Endothelial cell (in vitro differentiated cells): ENCODE results near the gene SUOX. TPM values are rescaled to one million over a fixed set of nuclear protein-coding genes. Genes with fewer than 3 reads are reported as not detected.
"Not testable (repeated sequence)": the region's sequence is repeated elsewhere in the genome, so short reads cannot be mapped to it uniquely, and the experiment has no call there.

Experiments
- DNase-seq: peaks from one replicate; pipeline ENCODE4 v3.0.0; 2021; ENCODE audit warnings: low spot score
- H3K27ac Mint-ChIP-seq: one replicate; pipeline ENCODE4 v1.8.0; 2021; ENCODE audit warnings: mixed read lengths, inconsistent platforms; ENCODE audit not compliant: unreplicated experiment
- H3K27me3 Mint-ChIP-seq: one replicate; pipeline ENCODE4 v1.8.0; 2021; ENCODE audit warnings: mild to moderate bottlenecking, moderate library complexity, mixed read lengths, inconsistent platforms; ENCODE audit not compliant: unreplicated experiment
- H3K36me3 Mint-ChIP-seq: one replicate; pipeline ENCODE4 v1.8.0; 2021; ENCODE audit warnings: mild to moderate bottlenecking, low read depth, mixed read lengths, inconsistent platforms; ENCODE audit not compliant: unreplicated experiment
- H3K4me1 Mint-ChIP-seq: one replicate; pipeline ENCODE4 v1.8.0; 2021; ENCODE audit warnings: mild to moderate bottlenecking, mixed read lengths, inconsistent platforms; ENCODE audit not compliant: unreplicated experiment
- H3K4me3 Mint-ChIP-seq: one replicate; pipeline ENCODE4 v1.8.0; 2021; ENCODE audit warnings: mild to moderate bottlenecking, mixed read lengths, inconsistent platforms; ENCODE audit not compliant: unreplicated experiment
- H3K9me3 Mint-ChIP-seq: one replicate; pipeline ENCODE4 v1.8.0; 2021; ENCODE audit warnings: mixed read lengths, inconsistent platforms; ENCODE audit not compliant: unreplicated experiment
- total RNA-seq: library from RNA; stranded (reverse); fragmentation: NEBNext Ultra II Directional; extraction: Animal tissue kit (Norgen Biotek cat#: 25700); gene quantifications from one replicate; pipeline ENCODE4 v1.2.1, GENCODE V29; 2021; ENCODE audit not compliant: unreplicated experiment
- TF ChIP-seq, protein P1 (sequence below): fragments of 200-600 bp; sonication (generic); IDR thresholded peaks from one replicate; pipeline ENCODE4 v1.5.0; 2021; ENCODE audit warnings: antibody characterized with exemption; ENCODE audit not compliant: unreplicated experiment

SUOX gene
- total RNA-seq, 1 donor from 2014 or later = 31.6 TPM

GRCh38 chr12:55973599-55974307 lies 23.3 kb upstream of the SUOX start, which contains the start of gene RAB5B:
RAB5B (plus strand) TSS chr12:55974078; CDS start chr12:55986961, 12,883 bp downstream.
- peaks cover 4% of the 10 kb centered on the region for H3K27me3 Mint-ChIP-seq
- TF ChIP-seq, protein P1, sequence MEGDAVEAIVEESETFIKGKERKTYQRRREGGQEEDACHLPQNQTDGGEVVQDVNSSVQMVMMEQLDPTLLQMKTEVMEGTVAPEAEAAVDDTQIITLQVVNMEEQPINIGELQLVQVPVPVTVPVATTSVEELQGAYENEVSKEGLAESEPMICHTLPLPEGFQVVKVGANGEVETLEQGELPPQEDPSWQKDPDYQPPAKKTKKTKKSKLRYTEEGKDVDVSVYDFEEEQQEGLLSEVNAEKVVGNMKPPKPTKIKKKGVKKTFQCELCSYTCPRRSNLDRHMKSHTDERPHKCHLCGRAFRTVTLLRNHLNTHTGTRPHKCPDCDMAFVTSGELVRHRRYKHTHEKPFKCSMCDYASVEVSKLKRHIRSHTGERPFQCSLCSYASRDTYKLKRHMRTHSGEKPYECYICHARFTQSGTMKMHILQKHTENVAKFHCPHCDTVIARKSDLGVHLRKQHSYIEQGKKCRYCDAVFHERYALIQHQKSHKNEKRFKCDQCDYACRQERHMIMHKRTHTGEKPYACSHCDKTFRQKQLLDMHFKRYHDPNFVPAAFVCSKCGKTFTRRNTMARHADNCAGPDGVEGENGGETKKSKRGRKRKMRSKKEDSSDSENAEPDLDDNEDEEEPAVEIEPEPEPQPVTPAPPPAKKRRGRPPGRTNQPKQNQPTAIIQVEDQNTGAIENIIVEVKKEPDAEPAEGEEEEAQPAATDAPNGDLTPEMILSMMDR = peak; percentile 74
- peak; percentile 91 for DNase-seq
- no peak within 1 kb of the TSS for H3K4me3 Mint-ChIP-seq
- H3K36me3 Mint-ChIP-seq = peaks cover 22% of the 10 kb centered on the region
- H3K4me1 Mint-ChIP-seq = peaks cover 10% of the 10 kb centered on the region
- H3K27ac Mint-ChIP-seq = no peak within 1 kb of the TSS
- no peaks in the 10 kb centered on the region for H3K9me3 Mint-ChIP-seq

GRCh38 chr12:55974308-55974730 lies 22.8 kb upstream of the SUOX start:
- Mint-ChIP-seq H3K27ac (no peak overlapping the region), H3K27me3 (peaks cover 4% of the 10 kb centered on the region), H3K9me3 (no peaks in the 10 kb centered on the region), H3K4me3 (no peak overlapping the region), H3K4me1 (peaks cover 14% of the 10 kb centered on the region), H3K36me3 (peaks cover 23% of the 10 kb centered on the region)
- DNase-seq = peak; percentile 39
- TF ChIP-seq, protein P1 = no peak

DNA sequence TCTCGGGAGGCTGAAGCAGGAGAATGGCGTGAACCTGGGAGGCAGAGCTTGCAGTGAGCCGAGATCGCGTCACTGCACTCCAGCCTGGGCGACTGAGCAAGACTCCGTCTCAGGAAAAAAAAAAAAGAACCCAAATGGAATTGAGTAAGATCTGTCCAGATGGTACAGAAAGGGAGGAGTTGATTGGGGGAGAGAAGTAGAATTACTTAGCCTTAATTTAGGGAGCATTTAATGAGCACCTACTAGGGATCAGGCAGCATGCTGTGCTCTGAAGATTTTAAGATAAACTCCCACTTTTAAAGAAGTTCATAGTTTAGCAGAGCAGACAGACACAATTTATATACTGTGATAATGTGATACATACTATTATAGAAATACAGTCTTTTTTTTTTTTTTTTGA lies 18.7 kb upstream of the SUOX start:
- Mint-ChIP-seq H3K27ac (peak overlapping the region; percentile 38), H3K27me3 (peaks cover 4% of the 10 kb centered on the region), H3K4me1 (peaks cover 21% of the 10 kb centered on the region), H3K9me3 (no peaks in the 10 kb centered on the region), H3K4me3 (peak overlapping the region; percentile 33), H3K36me3 (peaks cover 31% of the 10 kb centered on the region)
- TF ChIP-seq, protein P1 = no peak
- DNase-seq = no peak

- no peak for DNase-seq
- H3K9me3 Mint-ChIP-seq = no peaks in the 10 kb centered on the region
- peaks cover 21% of the 10 kb centered on the region for H3K4me1 Mint-ChIP-seq
- H3K36me3 Mint-ChIP-seq = peaks cover 31% of the 10 kb centered on the region
- H3K4me3 Mint-ChIP-seq = peak overlapping the region; percentile 44
- peaks cover 4% of the 10 kb centered on the region for H3K27me3 Mint-ChIP-seq
- TF ChIP-seq, protein P1 = no peak
- H3K27ac Mint-ChIP-seq = no peak overlapping the region
Observed at GRCh38 chr12:55979069-55979468, 18.0 kb upstream of the SUOX start.

GRCh38 chr12:55981882-55982281 lies 15.2 kb upstream of the SUOX start:
- not testable (repeated sequence) for H3K4me3 Mint-ChIP-seq, DNase-seq, H3K27ac Mint-ChIP-seq, H3K27me3 Mint-ChIP-seq, H3K9me3 Mint-ChIP-seq
- H3K36me3 Mint-ChIP-seq = peaks cover 35% of the 10 kb centered on the region
- H3K4me1 Mint-ChIP-seq = peaks cover 19% of the 10 kb centered on the region
